Activated naive CD8-positive, alpha-beta T cell (primary cell): ENCODE data around the gene GSTM1.
"Not testable (repeated sequence)": the region's sequence is repeated elsewhere in the genome, so short reads cannot be mapped to it uniquely, and the experiment has no call there.

Experiments
- H3K27ac Mint-ChIP-seq: one replicate; pipeline ENCODE4 v1.8.0; 2021; ENCODE audit warnings: mixed read lengths
- H3K27me3 Mint-ChIP-seq: one replicate; pipeline ENCODE4 v1.8.0; 2021; ENCODE audit warnings: mixed read lengths
- H3K36me3 Mint-ChIP-seq: one replicate; pipeline ENCODE4 v1.8.0; 2021; ENCODE audit warnings: mixed read lengths
- H3K4me1 Mint-ChIP-seq: one replicate; pipeline ENCODE4 v1.8.0; 2021; ENCODE audit warnings: low read depth, mixed read lengths
- H3K4me3 Mint-ChIP-seq: one replicate; pipeline ENCODE4 v1.8.0; 2021; ENCODE audit warnings: mild to moderate bottlenecking, mixed read lengths
- H3K9me3 Mint-ChIP-seq: one replicate; pipeline ENCODE4 v1.8.0; 2021; ENCODE audit warnings: low read depth, mixed read lengths

GSTM1 gene

GRCh38 chr1:109673861-109674260, 13.8 kb upstream of the GSTM1 start:
- not testable (repeated sequence) for H3K27me3 Mint-ChIP-seq, H3K9me3 Mint-ChIP-seq, H3K4me3 Mint-ChIP-seq, H3K27ac Mint-ChIP-seq, H3K36me3 Mint-ChIP-seq
- peaks cover 10% of the 10 kb centered on the region for H3K4me1 Mint-ChIP-seq

DNA sequence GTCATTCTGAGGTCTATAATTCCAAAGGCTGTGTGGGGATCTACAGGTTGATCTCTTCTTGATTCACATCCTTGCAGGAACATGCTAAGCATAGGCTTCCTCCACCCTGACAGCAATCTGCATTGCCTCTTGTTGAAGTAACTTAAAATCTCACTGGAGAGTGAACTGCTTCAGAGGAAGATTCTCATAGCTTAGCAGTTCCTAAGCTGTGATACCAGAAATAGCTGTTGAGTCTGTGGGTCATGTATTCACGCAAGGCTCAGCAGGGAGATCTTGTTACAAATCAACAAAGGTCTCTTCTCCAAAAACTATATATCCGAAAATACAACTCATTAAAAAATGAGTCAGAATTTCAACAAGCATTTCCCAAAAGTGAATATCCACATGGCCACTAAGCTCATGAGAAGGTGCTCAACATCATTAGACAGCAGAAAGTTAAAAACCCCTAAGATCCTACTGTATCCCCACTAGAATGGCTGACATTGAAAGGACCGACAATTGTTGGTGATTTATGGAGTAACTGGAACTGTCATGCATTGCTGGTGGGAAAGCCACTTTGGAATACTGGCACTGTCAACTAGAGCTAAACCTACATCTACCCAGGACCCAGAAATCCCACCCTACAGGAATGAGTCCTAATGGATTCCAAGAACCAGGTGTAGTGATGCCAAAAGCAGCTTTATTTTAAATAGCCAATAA, 10.8 kb upstream of the GSTM1 start:
- not testable (repeated sequence) for H3K36me3 Mint-ChIP-seq, H3K27me3 Mint-ChIP-seq, H3K27ac Mint-ChIP-seq

DNA sequence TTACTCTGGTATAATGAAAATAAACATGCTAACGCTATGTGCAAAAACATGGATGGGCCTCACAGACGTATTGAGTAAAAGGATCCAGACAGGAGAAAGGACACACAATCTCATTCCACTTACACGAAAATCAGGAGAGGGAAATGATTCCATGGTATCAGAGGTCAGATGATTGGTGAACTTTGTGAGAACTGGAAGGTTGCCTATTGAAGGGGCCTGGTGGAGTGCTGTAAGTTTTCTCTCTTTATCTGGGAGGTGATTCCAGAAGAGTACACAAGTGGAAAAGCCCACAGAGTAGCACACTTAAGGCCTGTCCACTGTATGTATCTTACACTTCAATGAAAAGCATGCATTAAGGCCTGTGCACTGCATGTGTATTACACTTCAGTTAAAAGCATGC, 10.2 kb upstream of the GSTM1 start:
- H3K27me3 Mint-ChIP-seq = no peaks in the 10 kb centered on the region
- H3K9me3 Mint-ChIP-seq = no peaks in the 10 kb centered on the region
- H3K27ac Mint-ChIP-seq = no peak overlapping the region
- no peaks in the 10 kb centered on the region for H3K36me3 Mint-ChIP-seq
- no peak overlapping the region for H3K4me3 Mint-ChIP-seq
- H3K4me1 Mint-ChIP-seq = no peaks in the 10 kb centered on the region

More for the DNA sequence above, 10.8 kb upstream of the GSTM1 start:
- H3K4me3 Mint-ChIP-seq, H3K9me3 Mint-ChIP-seq, H3K4me1 Mint-ChIP-seq: not testable (repeated sequence)

DNA sequence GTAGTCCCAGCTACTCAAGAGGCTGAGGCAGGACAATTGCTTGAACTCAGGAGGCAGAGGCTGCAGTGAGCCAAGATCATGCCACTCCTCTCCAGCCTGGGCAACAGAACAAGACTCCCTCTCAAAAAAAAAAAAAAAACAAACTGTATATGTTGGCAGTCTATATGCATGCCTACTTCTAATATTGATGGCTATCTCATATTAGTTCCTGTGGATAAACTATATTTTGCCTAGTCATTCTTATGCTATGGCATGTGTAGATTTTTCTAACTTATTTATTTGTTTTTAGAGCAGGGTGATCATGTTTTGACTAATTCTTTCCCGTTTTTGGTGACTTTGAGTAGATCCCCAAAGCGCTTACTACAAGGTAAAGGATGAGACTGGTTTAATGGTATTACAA, 9.0 kb upstream of the GSTM1 start:
- not testable (repeated sequence) for H3K4me3 Mint-ChIP-seq, H3K4me1 Mint-ChIP-seq, H3K36me3 Mint-ChIP-seq, H3K27me3 Mint-ChIP-seq, H3K27ac Mint-ChIP-seq, H3K9me3 Mint-ChIP-seq

GRCh38 chr1:109684777-109685176, 2.8 kb upstream of the GSTM1 start:
- H3K27me3 Mint-ChIP-seq = not testable (repeated sequence)

GRCh38 chr1:109685399-109685798, 2.2 kb upstream of the GSTM1 start:
- not testable (repeated sequence) for H3K9me3 Mint-ChIP-seq, H3K4me3 Mint-ChIP-seq, H3K27ac Mint-ChIP-seq, H3K36me3 Mint-ChIP-seq, H3K4me1 Mint-ChIP-seq, H3K27me3 Mint-ChIP-seq

More at GRCh38 chr1:109684777-109685176, 2.8 kb upstream of the GSTM1 start:
- not testable (repeated sequence) for H3K4me3 Mint-ChIP-seq, H3K36me3 Mint-ChIP-seq, H3K9me3 Mint-ChIP-seq, H3K27ac Mint-ChIP-seq, H3K4me1 Mint-ChIP-seq

DNA sequence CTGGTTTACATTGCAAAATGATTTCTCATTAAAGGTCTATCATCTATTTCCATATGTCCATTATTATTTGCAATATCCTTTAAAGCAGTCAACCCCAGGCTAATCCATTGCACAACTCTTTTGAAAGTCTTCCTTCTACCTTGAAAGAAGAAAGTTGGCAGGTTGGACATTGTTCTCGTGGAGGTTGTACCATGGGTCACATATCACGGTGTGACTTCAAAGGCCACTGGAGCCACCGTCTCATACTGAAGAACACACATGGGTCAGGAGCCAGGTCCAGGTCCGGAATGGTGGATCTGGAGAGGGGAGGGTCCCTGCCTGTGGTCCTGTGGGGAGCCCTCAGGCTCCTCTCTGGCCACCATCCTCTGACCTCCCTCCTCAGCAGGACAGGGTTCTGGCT, 1.7 kb upstream of the GSTM1 start:
- not testable (repeated sequence) for H3K27ac Mint-ChIP-seq, H3K27me3 Mint-ChIP-seq, H3K4me1 Mint-ChIP-seq, H3K9me3 Mint-ChIP-seq, H3K4me3 Mint-ChIP-seq, H3K36me3 Mint-ChIP-seq

- not testable (repeated sequence) for H3K4me1 Mint-ChIP-seq, H3K36me3 Mint-ChIP-seq, H3K4me3 Mint-ChIP-seq, H3K27me3 Mint-ChIP-seq, H3K27ac Mint-ChIP-seq, H3K9me3 Mint-ChIP-seq
Observed at GRCh38 chr1:109687109-109687508, 508 bp upstream of the GSTM1 start.

DNA sequence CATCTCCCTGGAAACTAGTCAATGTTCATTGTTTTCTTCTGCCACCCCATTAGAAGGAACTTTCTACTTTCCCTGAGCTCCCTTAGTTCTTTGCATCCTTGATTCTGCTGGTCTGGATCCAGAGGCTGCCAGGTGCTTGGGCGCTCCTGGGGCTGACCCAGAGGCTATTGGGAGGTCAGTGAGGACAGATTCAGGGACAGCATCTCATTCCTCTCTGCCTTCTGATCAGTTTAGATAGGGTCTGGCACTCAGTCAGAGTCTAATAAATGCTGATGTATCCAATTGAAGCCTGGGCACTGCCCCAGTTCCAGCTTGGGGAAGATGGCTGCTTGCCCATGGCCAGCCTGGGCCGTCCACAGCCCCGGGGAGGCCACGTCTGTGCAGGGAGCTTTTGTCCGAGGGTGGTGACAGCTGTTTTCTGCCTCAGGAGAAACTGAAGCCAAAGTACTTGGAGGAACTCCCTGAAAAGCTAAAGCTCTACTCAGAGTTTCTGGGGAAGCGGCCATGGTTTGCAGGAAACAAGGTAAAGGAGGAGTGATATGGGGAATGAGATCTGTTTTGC, 2.3 kb downstream of the GSTM1 start:
- no peaks in the 10 kb centered on the region for H3K36me3 Mint-ChIP-seq
- H3K27ac Mint-ChIP-seq = no peak overlapping the region

GRCh38 chr1:109691759-109692158, 4.1 kb downstream of the GSTM1 start:
- H3K4me3 Mint-ChIP-seq = no peak overlapping the region
- no peaks in the 10 kb centered on the region for H3K27me3 Mint-ChIP-seq

More for the DNA sequence above, 2.3 kb downstream of the GSTM1 start:
- H3K4me3 Mint-ChIP-seq = no peak overlapping the region
- no peaks in the 10 kb centered on the region for H3K27me3 Mint-ChIP-seq
- no peaks in the 10 kb centered on the region for H3K4me1 Mint-ChIP-seq
- H3K9me3 Mint-ChIP-seq = no peaks in the 10 kb centered on the region

DNA sequence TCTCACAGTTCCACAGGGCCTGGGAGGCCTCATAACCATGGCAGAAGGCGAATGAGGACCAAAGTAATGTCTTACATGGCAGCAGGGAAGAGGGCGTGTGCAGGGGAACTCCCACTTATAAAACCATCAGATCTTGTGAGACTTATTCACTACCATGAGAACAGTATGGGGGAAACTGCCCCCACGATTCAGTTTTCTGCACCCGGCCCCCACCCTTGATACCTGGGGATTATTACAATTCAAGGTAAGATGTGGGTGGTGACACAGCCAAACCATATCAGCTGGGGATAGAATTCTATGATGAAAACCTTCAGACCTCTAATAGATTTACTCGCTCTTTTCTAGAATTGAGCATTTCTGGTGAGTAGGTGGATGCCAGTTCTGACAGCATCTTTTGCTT, 6.8 kb downstream of the GSTM1 start:
- H3K9me3 Mint-ChIP-seq = not testable (repeated sequence)

More at GRCh38 chr1:109691759-109692158, 4.1 kb downstream of the GSTM1 start:
- H3K9me3 Mint-ChIP-seq = no peaks in the 10 kb centered on the region
- H3K4me1 Mint-ChIP-seq = no peaks in the 10 kb centered on the region
- no peak overlapping the region for H3K27ac Mint-ChIP-seq
- no peaks in the 10 kb centered on the region for H3K36me3 Mint-ChIP-seq

GRCh38 chr1:109695138-109695537, 7.5 kb downstream of the GSTM1 start:
- not testable (repeated sequence) for H3K36me3 Mint-ChIP-seq, H3K9me3 Mint-ChIP-seq, H3K27me3 Mint-ChIP-seq, H3K4me3 Mint-ChIP-seq, H3K4me1 Mint-ChIP-seq, H3K27ac Mint-ChIP-seq

More for the DNA sequence above, 6.8 kb downstream of the GSTM1 start:
- not testable (repeated sequence) for H3K27ac Mint-ChIP-seq, H3K4me1 Mint-ChIP-seq, H3K27me3 Mint-ChIP-seq, H3K36me3 Mint-ChIP-seq, H3K4me3 Mint-ChIP-seq

DNA sequence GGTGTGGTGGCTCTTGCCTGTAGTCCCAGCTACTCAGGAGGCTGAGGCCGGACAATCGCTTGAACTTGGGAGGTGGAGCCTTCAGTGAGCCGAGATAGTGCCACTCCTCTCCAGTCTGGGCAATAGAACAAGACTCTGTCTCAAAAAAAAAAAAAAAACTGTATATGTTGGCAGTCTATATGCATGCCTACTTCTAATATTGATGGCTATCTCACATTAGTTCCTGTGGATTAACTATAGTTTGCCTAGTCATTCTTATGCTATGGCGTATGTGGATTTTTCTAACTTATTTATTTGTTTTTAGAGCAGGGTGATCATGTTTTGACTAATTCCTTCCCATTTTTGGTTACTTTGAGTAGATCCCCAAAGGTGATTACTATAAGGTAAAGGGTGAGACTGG, 9.4 kb downstream of the GSTM1 start:
- no peak overlapping the region for H3K4me3 Mint-ChIP-seq
- H3K9me3 Mint-ChIP-seq = no peaks in the 10 kb centered on the region
- no peaks in the 10 kb centered on the region for H3K36me3 Mint-ChIP-seq
- no peaks in the 10 kb centered on the region for H3K4me1 Mint-ChIP-seq
- no peak overlapping the region for H3K27ac Mint-ChIP-seq
- no peaks in the 10 kb centered on the region for H3K27me3 Mint-ChIP-seq

GRCh38 chr1:109697861-109698260, 10.2 kb downstream of the GSTM1 start:
- not testable (repeated sequence) for H3K4me3 Mint-ChIP-seq, H3K27me3 Mint-ChIP-seq, H3K4me1 Mint-ChIP-seq, H3K27ac Mint-ChIP-seq, H3K9me3 Mint-ChIP-seq, H3K36me3 Mint-ChIP-seq

GRCh38 chr1:109702940-109703339, 15.3 kb downstream of the GSTM1 start:
- not testable (repeated sequence) for H3K27ac Mint-ChIP-seq, H3K4me3 Mint-ChIP-seq, H3K4me1 Mint-ChIP-seq, H3K9me3 Mint-ChIP-seq, H3K36me3 Mint-ChIP-seq, H3K27me3 Mint-ChIP-seq

DNA sequence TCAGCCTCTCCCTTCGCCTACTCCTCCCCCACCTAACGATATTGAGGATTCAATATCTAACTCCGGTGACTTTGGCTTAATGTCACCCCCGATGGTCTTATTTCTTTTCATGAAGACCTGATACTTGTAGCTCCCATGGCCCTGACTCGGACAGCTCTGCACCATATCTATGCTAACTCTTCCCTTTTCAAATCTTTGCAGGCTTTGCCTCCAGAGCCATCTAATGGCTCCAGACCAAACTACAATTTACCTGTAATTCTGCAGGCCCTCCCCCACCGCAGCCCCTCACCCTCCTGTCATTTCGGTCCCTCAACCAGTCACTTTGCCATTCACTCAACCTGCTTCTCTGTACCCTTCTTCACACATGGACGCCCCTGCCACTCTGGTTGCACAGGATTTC, 16.6 kb downstream of the GSTM1 start:
- H3K36me3 Mint-ChIP-seq = no peaks in the 10 kb centered on the region
- peaks cover 3% of the 10 kb centered on the region for H3K9me3 Mint-ChIP-seq
- H3K4me1 Mint-ChIP-seq = no peaks in the 10 kb centered on the region
- H3K4me3 Mint-ChIP-seq = no peak overlapping the region
- H3K27me3 Mint-ChIP-seq = peaks cover 2% of the 10 kb centered on the region
- no peak overlapping the region for H3K27ac Mint-ChIP-seq
